Measurements from ENCODE around the gene ZP4.

DNA sequence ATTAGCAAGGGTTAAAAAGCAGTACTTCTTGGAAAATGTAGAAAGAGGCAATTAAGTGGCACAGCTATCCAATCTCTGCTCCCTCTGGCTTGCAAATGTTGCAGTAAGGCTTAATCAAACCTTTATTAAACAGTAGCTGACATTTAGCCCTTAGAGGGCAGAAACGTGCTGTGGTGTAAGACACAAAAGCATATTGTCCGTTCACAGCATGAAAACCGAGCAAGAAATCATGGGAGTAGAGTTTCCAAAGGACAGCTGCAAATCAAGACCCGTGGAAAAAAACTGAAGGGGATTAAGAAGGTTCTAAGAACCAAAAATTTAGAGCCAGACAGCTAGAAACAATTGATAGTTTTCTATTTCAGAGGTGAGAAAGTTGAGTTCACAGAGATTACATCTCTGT is 13.1 kb downstream of the ZP4 start:
- TF ChIP-seq, protein P1, sequence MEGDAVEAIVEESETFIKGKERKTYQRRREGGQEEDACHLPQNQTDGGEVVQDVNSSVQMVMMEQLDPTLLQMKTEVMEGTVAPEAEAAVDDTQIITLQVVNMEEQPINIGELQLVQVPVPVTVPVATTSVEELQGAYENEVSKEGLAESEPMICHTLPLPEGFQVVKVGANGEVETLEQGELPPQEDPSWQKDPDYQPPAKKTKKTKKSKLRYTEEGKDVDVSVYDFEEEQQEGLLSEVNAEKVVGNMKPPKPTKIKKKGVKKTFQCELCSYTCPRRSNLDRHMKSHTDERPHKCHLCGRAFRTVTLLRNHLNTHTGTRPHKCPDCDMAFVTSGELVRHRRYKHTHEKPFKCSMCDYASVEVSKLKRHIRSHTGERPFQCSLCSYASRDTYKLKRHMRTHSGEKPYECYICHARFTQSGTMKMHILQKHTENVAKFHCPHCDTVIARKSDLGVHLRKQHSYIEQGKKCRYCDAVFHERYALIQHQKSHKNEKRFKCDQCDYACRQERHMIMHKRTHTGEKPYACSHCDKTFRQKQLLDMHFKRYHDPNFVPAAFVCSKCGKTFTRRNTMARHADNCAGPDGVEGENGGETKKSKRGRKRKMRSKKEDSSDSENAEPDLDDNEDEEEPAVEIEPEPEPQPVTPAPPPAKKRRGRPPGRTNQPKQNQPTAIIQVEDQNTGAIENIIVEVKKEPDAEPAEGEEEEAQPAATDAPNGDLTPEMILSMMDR (IDR thresholded peaks at IDR 0.05) = no peak
- TF ChIP-seq POLR2AphosphoS5 (IDR thresholded peaks at IDR 0.05) (no peak), POLR2A (IDR thresholded peaks at IDR 0.05; ENCODE audit: low read depth) (no peak)

All from esophagus muscularis mucosa (tissue), 3 donors.